Measurements from ENCODE around the gene ZFP36L1.
A peak's percentile ranks its signal among the peaks of the same experiment; 100 is the strongest.

The ZFP36L1 gene

DNA sequence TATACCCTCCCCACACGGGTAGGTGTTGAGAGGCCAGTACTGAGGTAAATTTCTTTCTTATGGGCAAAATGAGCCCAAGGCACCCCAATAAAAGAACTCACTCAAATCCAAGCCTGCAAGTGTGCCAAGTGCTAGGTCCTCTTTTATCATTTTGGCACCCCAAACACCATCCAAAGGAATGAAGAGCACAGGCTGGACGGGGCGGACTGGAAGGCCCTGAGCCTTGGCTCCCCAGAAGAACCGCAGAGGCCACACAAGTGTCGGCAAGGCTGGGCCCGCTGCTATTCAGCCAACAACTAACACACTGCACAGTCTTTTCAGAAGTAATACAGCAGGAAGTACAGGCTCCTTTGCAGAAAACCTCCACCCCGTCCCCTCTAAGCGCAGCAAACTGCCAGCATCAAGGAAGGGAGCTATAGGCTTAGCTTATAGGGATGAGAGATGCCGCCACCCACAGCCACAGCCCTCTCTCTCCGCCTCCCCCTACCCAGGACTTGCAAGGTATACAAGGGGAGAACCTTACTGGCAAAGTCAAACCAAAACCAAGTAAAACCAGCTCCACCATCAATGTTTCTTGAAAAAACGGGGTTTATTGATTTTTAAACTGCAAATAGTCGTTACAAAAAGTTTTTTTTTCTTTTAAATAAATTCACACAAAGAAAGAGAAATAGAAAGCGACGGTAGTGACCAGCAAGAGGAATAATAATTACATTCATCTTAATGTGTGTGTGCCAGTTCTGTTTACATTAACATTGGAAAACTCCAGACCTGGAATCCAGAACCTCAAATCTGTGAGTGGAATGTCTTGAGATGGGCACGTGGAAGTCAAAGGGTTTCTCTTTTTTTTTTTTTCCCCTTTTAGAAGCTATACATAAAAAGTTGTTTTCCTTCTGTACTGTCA lies 5.5 kb downstream of the ZFP36L1 start:
- Histone ChIP-seq H3K4me1 (ENCODE audit: insufficient read depth, low read length) (peaks cover 14% of the 10 kb centered on the region), H3K4me3 (ENCODE audit: low read length) (no peak overlapping the region), H3K27ac (ENCODE audit: low read depth, low read length) (peak overlapping the region; percentile 36; the same call in 1 of the 2 replicates), H3K9me3 (ENCODE audit: insufficient read depth, low read depth, low read length) (no peaks in the 10 kb centered on the region), H3K36me3 (ENCODE audit: insufficient read depth, low read length) (peaks cover 42% of the 10 kb centered on the region), H3K9ac (ENCODE audit: low read depth, low read length) (no peak overlapping the region), H3K27me3 (ENCODE audit: insufficient read depth, low read length) (no peaks in the 10 kb centered on the region)
- WGBS, result 86% methylated on average over 12 of the region's 15 CpGs

DNA sequence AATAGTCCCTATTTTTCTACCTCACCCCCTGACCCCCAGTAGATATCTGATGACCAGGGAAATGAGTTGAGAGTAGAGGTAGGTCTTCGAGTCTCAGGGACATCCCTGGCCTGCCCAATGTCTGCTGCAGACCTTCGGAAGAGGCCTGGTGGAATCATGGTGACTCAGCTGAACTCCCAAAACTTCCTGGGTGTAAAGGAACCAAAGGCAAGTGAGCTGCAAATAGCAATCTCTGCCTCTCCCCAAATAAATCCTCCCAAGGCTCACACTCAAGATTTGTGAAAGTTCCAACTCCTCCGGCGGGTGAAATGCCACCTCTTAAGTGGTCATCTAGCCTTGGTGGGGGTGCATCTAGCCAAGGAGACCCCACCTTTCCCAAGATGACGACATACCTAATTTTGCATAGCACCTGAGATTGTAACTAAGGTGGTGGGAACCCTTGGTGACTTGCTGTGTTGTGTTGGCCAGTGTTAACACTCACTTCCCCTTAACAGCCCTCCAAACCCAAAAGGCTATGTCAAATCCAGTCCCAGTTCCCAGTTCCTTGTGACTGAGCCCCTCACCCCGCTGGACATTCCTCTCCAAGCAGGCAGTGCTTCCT lies 6.3 kb downstream of the ZFP36L1 start:
- Histone ChIP-seq H3K4me3 (ENCODE audit: low read length) (no peak overlapping the region), H3K4me1 (ENCODE audit: insufficient read depth, low read length) (peaks cover 14% of the 10 kb centered on the region), H3K36me3 (ENCODE audit: insufficient read depth, low read length) (peaks cover 42% of the 10 kb centered on the region), H3K9ac (ENCODE audit: low read depth, low read length) (no peak overlapping the region), H3K27me3 (ENCODE audit: insufficient read depth, low read length) (no peaks in the 10 kb centered on the region), H3K27ac (ENCODE audit: low read depth, low read length) (peak overlapping the region; percentile 36; the same call in 1 of the 2 replicates), H3K9me3 (ENCODE audit: insufficient read depth, low read depth, low read length) (no peaks in the 10 kb centered on the region)
- 77% methylated on average over 6 of the region's 6 CpGs for WGBS

DNA sequence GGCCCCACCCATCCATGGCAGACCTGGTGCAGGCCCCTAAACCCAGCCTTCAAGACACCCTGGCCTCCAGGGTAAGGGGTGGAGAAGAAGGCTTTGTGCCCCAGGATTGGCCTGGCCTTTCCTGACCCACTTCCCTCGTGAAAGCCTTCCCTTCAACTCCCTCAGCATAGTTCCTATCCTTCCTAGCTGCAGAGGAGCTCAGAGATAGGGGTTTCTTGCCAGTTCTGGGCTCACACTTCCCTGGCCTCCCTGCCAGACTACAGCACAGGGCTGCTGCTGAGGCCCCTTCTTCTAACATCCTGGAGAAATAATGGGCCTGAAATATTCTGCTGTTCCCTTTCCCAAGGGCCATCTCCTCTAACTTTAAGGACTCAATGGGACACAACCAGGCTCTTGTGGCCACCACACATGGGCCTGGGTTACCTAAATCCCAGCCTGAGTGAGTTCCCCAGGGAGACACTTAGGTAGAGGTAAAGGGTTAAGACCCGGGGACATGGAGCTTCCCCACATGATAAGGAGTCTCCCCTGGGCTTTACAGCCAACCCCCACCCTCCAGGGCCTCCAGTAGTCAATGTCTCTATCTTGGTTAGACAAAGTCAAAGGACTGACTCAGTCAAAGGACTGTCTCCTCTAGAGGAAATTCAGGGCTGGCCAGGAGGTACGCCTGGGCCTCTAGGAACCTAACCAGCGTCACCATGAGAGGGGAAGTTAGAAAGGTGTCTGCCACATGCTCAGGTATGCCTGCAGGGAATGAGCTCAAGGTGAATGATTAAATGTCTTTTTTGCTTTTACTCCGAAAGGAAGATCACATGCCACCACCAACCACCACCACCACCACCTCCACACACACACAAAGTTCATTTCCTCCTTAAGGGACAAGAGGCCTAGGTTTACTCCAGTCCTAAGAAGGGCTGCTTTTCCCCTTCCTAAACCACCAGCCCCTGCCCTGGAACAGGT lies 7.1 kb downstream of the ZFP36L1 start:
- peak overlapping the region; percentile 36; the same call in 1 of the 2 replicates for H3K27ac ChIP-seq (ENCODE audit: low read depth, low read length)

DNA sequence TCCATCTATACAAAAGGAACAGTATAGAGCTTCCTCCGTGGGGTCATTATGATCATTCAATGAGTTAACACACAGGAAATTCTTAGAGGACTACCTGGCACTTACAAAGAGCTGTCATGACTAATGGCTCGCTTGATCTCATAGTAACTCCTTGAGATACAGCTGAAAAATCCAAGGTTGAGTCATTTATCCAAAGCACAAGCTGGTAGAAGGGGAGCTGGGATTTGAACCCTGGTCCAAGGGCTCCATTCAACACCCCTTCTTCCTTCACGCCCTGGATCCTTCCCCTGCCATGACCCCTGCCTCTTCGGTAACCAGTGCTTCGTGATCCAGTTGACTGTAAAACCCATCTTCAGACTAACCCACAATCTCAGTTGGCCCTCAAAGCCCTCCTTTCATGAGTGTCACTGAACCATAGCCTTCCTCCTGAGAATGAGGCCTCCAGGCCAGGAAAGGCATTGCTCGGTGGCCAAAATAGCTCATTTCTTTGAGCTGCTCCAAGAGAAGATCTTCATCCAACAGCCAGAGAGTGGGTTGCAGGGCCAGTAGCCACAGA lies 7.8 kb downstream of the ZFP36L1 start:
- no peak overlapping the region for H3K27ac ChIP-seq (ENCODE audit: low read depth, low read length)
- WGBS, result 93% methylated on average over 6 of the region's 6 CpGs
- no peak overlapping the region for H3K9ac ChIP-seq (ENCODE audit: low read depth, low read length)
- peaks cover 29% of the 10 kb centered on the region for H3K36me3 ChIP-seq (ENCODE audit: insufficient read depth, low read length)
- H3K4me1 ChIP-seq (ENCODE audit: insufficient read depth, low read length), result peaks cover 24% of the 10 kb centered on the region
- no peak overlapping the region for H3K4me3 ChIP-seq (ENCODE audit: low read length)
- no peaks in the 10 kb centered on the region for H3K27me3 ChIP-seq (ENCODE audit: insufficient read depth, low read length)
- no peaks in the 10 kb centered on the region for H3K9me3 ChIP-seq (ENCODE audit: insufficient read depth, low read depth, low read length)

More for the DNA sequence above, 7.1 kb downstream of the ZFP36L1 start:
- Histone ChIP-seq H3K4me3 (ENCODE audit: low read length) (no peak overlapping the region), H3K36me3 (ENCODE audit: insufficient read depth, low read length) (peaks cover 37% of the 10 kb centered on the region), H3K27me3 (ENCODE audit: insufficient read depth, low read length) (no peaks in the 10 kb centered on the region), H3K9me3 (ENCODE audit: insufficient read depth, low read depth, low read length) (no peaks in the 10 kb centered on the region), H3K9ac (ENCODE audit: low read depth, low read length) (no peak overlapping the region), H3K4me1 (ENCODE audit: insufficient read depth, low read length) (peaks cover 20% of the 10 kb centered on the region)
- WGBS, result 95% methylated on average over 5 of the region's 5 CpGs

DNA sequence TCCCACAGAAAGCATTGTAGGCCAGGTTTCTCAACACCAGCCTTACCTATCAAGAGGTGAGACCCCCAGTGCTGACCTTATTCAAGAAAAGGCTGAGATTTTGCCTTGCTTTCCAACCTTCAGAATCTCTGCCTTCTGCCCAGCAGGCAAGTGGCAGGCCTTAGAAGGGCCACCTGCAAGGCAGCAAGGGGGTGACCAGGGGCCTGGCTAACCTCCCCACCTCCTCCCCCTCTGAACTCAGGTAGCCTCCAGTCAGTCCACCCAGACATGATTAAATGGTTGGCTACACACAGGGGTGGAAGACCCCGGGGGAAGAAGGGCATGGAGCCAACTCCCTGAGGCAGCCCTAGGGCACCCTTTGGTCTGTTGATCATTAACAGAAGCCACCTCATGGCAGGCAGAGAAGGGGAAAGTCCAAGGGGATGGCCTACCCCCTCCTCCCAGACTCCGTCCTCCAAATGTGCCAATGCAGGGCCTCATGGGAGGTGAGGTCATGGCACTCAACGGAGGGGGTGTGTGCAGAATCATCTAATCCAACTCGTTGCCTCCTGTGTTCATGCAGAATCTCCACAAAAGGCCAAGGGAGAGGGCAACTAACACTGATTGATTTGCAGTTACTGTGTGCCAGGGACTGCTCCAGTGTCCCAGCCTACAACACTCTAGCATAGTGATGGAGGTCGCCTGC lies 8.5 kb downstream of the ZFP36L1 start:
- H3K27me3 ChIP-seq (ENCODE audit: insufficient read depth, low read length), result no peaks in the 10 kb centered on the region
- no peaks in the 10 kb centered on the region for H3K9me3 ChIP-seq (ENCODE audit: insufficient read depth, low read depth, low read length)
- WGBS, result 93% methylated on average over 5 of the region's 5 CpGs
- H3K4me1 ChIP-seq (ENCODE audit: insufficient read depth, low read length), result peaks cover 26% of the 10 kb centered on the region
- H3K9ac ChIP-seq (ENCODE audit: low read depth, low read length), result no peak overlapping the region
- H3K36me3 ChIP-seq (ENCODE audit: insufficient read depth, low read length), result peaks cover 22% of the 10 kb centered on the region
- no peak overlapping the region for H3K4me3 ChIP-seq (ENCODE audit: low read length)
- no peak overlapping the region for H3K27ac ChIP-seq (ENCODE audit: low read depth, low read length)

DNA sequence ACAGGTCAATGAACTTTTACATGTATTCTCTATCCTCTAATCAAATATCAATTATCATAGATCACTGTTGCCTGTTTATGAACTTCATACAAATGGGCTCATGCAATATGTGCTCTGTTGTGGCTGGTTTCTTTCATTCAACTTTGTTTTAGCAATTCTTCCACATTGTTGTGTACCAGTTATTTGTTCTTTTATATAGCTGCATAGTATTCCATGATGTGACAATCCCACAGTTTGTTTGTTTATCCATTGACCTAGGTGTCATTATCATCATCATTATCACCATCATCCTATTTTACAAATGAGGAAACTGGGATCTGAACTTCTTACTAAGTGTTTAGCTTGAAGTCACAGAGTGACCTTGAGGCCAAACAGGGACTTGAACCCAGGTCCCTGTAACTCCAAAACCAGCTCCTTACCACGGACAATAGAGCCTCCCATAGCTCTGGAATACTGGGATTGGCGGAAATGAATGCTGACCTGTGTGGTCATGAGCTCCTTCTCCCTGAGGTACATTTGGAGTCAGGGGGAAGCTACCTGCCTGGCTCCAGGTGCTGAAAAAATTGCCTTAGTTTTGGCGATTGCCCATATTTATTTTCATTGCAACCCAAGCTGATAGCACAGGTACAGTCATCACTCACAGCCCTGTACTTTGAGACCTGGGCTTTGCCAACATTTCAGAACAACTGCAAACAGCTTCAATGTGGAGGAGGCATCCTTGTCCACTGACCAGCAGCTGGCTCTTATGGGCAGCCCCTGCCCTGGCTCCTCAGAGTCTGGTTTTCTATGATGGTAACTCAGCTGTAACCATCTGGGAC lies 9.2 kb downstream of the ZFP36L1 start:
- Histone ChIP-seq H3K27me3 (ENCODE audit: insufficient read depth, low read length) (no peaks in the 10 kb centered on the region), H3K9me3 (ENCODE audit: insufficient read depth, low read depth, low read length) (no peaks in the 10 kb centered on the region), H3K4me3 (ENCODE audit: low read length) (no peak overlapping the region), H3K9ac (ENCODE audit: low read depth, low read length) (no peak overlapping the region), H3K27ac (ENCODE audit: low read depth, low read length) (no peak overlapping the region), H3K36me3 (ENCODE audit: insufficient read depth, low read length) (peaks cover 15% of the 10 kb centered on the region), H3K4me1 (ENCODE audit: insufficient read depth, low read length) (peaks cover 23% of the 10 kb centered on the region)
- WGBS, result 95% methylated on average over 3 of the region's 3 CpGs

DNA sequence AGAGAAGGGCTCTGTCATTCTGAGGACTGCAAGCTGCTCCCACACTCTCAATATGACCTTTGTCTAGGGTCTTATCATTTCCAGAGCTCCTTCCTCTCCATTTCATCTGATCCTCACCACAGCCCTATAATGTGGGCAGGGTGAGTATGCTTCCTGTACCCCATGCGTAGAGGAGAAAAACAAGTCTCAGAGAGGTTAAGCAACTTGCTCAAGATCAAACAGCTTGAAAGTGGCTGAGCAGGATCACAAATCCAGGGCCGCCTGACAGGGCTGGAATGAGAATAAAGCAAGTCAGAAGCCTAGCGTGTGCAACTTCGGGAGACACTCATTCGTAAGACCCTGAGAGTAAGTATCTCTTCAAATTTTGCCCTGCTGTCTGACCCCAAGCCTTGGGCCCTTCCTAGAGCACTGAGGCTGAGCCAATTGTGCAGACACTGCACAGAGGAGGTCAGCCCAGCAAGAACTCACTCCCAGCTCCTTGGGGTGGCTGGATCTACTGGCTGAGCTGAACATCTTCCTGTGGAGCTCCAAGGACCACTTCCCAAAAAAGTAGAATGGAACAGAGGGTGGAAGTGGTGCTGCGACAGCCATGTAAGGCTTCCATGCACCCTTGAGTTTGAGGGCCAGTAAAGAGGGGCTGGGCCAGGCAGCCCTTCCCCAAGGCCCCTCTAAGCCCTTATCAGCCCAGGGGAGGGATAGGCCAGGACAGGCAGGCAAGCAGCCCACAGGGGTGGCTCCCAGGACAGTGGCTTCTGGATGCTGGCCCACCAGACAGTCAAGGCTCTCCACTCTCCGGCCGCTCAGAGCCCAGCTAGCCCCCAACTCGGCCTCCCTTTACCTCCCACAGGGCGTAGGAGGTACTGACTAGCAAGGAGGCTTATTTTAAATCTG lies 10.5 kb downstream of the ZFP36L1 start:
- H3K9ac ChIP-seq (ENCODE audit: low read depth, low read length), result no peak overlapping the region
- 85% methylated on average over 10 of the region's 10 CpGs for WGBS
- peaks cover 3% of the 10 kb centered on the region; the same call in 1 of the 2 replicates for H3K36me3 ChIP-seq (ENCODE audit: insufficient read depth, low read length)
- H3K9me3 ChIP-seq (ENCODE audit: insufficient read depth, low read depth, low read length), result no peaks in the 10 kb centered on the region
- H3K27ac ChIP-seq (ENCODE audit: low read depth, low read length), result no peak overlapping the region
- peaks cover 14% of the 10 kb centered on the region; the same call in 1 of the 2 replicates for H3K4me1 ChIP-seq (ENCODE audit: insufficient read depth, low read length)
- H3K27me3 ChIP-seq (ENCODE audit: insufficient read depth, low read length), result no peaks in the 10 kb centered on the region
- no peak overlapping the region for H3K4me3 ChIP-seq (ENCODE audit: low read length)

DNA sequence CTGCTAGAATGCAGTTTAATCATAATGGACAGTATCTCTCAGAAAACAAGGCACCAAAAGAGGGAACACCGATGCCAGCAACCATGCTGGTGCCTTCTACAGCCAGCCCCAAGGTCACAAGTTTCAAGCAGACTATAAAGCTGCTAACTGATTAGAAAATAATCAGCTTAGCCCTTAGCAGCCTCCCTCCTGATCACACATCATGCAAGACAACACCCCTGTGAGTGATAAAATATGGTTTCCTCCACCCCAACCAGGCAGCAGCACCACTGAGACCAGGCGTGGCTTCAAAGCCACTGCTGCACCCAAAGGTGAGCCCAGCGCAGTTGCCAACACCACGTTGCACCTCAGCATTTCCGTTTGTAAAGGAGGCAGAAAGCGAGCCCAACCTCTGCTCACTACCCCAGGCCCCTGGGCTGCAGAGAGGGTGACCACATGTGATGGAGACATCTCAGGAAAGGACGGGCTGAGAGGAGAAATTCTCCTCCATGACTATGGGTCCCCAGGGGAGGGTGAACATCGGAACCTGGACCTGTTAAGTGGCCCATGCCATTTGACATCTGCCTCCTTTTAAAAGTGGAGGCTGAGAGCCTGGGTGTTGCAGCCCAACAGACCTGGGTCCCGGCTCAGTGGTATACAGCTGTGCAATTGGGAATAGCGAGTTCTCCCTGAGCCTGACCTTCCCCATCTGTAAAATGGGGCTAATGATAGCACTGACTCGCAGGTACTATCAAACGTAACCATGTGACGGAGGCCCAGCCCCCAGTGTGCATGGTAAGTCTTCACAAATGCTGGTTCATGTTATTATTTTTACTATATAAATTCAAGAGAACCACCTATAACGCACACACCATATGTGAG lies 11.5 kb downstream of the ZFP36L1 start:
- H3K27ac ChIP-seq (ENCODE audit: low read depth, low read length), result no peak overlapping the region

More for the DNA sequence above, 11.5 kb downstream of the ZFP36L1 start:
- Histone ChIP-seq H3K4me1 (ENCODE audit: insufficient read depth, low read length) (peaks cover 14% of the 10 kb centered on the region; the same call in 1 of the 2 replicates), H3K4me3 (ENCODE audit: low read length) (no peak overlapping the region), H3K27me3 (ENCODE audit: insufficient read depth, low read length) (no peaks in the 10 kb centered on the region), H3K9me3 (ENCODE audit: insufficient read depth, low read depth, low read length) (no peaks in the 10 kb centered on the region), H3K36me3 (ENCODE audit: insufficient read depth, low read length) (no peaks in the 10 kb centered on the region), H3K9ac (ENCODE audit: low read depth, low read length) (no peak overlapping the region)
- WGBS, result 87% methylated on average over 13 of the region's 14 CpGs

Data from HUES64 (cell line).